ENCODE measurements around the gene APBB2.
"Not testable (repeated sequence)": the region's sequence is repeated elsewhere in the genome, so short reads cannot be mapped to it uniquely, and the experiment has no call there.

APBB2 gene

GRCh38 chr4:41076481-41076880, 137.9 kb downstream of the APBB2 start:
- H3K27me3 Mint-ChIP-seq = peaks cover 17% of the 10 kb centered on the region
- no peak overlapping the region for H3K4me3 Mint-ChIP-seq
- DNase-seq = no peak
- no peak overlapping the region for H3K27ac Mint-ChIP-seq
- no peaks in the 10 kb centered on the region for H3K36me3 Mint-ChIP-seq (ENCODE audit: low read depth)
- no peaks in the 10 kb centered on the region for H3K4me1 Mint-ChIP-seq (ENCODE audit: low read depth)
- H3K9me3 Mint-ChIP-seq = no peaks in the 10 kb centered on the region

GRCh38 chr4:41074215-41074614, 140.1 kb downstream of the APBB2 start:
- Mint-ChIP-seq H3K4me1 (ENCODE audit: low read depth) (no peaks in the 10 kb centered on the region), H3K27me3 (peaks cover 9% of the 10 kb centered on the region), H3K27ac (no peak overlapping the region), H3K36me3 (ENCODE audit: low read depth) (no peaks in the 10 kb centered on the region), H3K9me3 (no peaks in the 10 kb centered on the region), H3K4me3 (no peak overlapping the region)
- no peak for DNase-seq

GRCh38 chr4:41072021-41072777, 142.1 kb downstream of the APBB2 start:
- Mint-ChIP-seq H3K4me3 (no peak overlapping the region), H3K27ac (no peak overlapping the region), H3K27me3 (peaks cover 9% of the 10 kb centered on the region), H3K4me1 (ENCODE audit: low read depth) (no peaks in the 10 kb centered on the region), H3K9me3 (no peaks in the 10 kb centered on the region), H3K36me3 (ENCODE audit: low read depth) (no peaks in the 10 kb centered on the region)
- DNase-seq = no peak

GRCh38 chr4:41070516-41071281, 143.6 kb downstream of the APBB2 start:
- H3K36me3 Mint-ChIP-seq (ENCODE audit: low read depth) = no peaks in the 10 kb centered on the region
- no peaks in the 10 kb centered on the region for H3K9me3 Mint-ChIP-seq
- H3K4me1 Mint-ChIP-seq (ENCODE audit: low read depth) = no peaks in the 10 kb centered on the region
- no peak overlapping the region for H3K4me3 Mint-ChIP-seq
- peaks cover 2% of the 10 kb centered on the region for H3K27me3 Mint-ChIP-seq
- DNase-seq = no peak
- H3K27ac Mint-ChIP-seq = no peak overlapping the region

GRCh38 chr4:41069838-41070237, 144.5 kb downstream of the APBB2 start:
- H3K4me3 Mint-ChIP-seq = no peak overlapping the region
- no peak overlapping the region for H3K27ac Mint-ChIP-seq
- H3K27me3 Mint-ChIP-seq = peaks cover under 1% of the 10 kb centered on the region
- no peaks in the 10 kb centered on the region for H3K9me3 Mint-ChIP-seq
- no peaks in the 10 kb centered on the region for H3K36me3 Mint-ChIP-seq (ENCODE audit: low read depth)
- no peak for DNase-seq
- no peaks in the 10 kb centered on the region for H3K4me1 Mint-ChIP-seq (ENCODE audit: low read depth)

GRCh38 chr4:41069257-41069656, 145.1 kb downstream of the APBB2 start:
- no peak for DNase-seq
- Mint-ChIP-seq H3K27me3 (no peaks in the 10 kb centered on the region), H3K4me1 (ENCODE audit: low read depth) (no peaks in the 10 kb centered on the region), H3K4me3 (no peak overlapping the region), H3K27ac (no peak overlapping the region), H3K36me3 (ENCODE audit: low read depth) (no peaks in the 10 kb centered on the region), H3K9me3 (no peaks in the 10 kb centered on the region)

GRCh38 chr4:41067369-41067768, 147.0 kb downstream of the APBB2 start:
- Mint-ChIP-seq H3K36me3 (ENCODE audit: low read depth) (no peaks in the 10 kb centered on the region), H3K4me1 (ENCODE audit: low read depth) (no peaks in the 10 kb centered on the region), H3K4me3 (no peak overlapping the region), H3K9me3 (no peaks in the 10 kb centered on the region), H3K27ac (no peak overlapping the region), H3K27me3 (no peaks in the 10 kb centered on the region)
- DNase-seq = no peak

- H3K4me3 Mint-ChIP-seq = no peak overlapping the region
- no peaks in the 10 kb centered on the region for H3K4me1 Mint-ChIP-seq (ENCODE audit: low read depth)
- no peaks in the 10 kb centered on the region for H3K9me3 Mint-ChIP-seq
- no peak for DNase-seq
- H3K27ac Mint-ChIP-seq = no peak overlapping the region
- no peaks in the 10 kb centered on the region for H3K36me3 Mint-ChIP-seq (ENCODE audit: low read depth)
- H3K27me3 Mint-ChIP-seq = no peaks in the 10 kb centered on the region
Observed at GRCh38 chr4:41066049-41066448, 148.3 kb downstream of the APBB2 start.

GRCh38 chr4:41065434-41066006, 148.8 kb downstream of the APBB2 start:
- Mint-ChIP-seq H3K36me3 (ENCODE audit: low read depth) (no peaks in the 10 kb centered on the region), H3K27me3 (no peaks in the 10 kb centered on the region), H3K4me1 (ENCODE audit: low read depth) (no peaks in the 10 kb centered on the region), H3K27ac (no peak overlapping the region), H3K4me3 (no peak overlapping the region), H3K9me3 (no peaks in the 10 kb centered on the region)
- no peak for DNase-seq

- Mint-ChIP-seq H3K9me3 (no peaks in the 10 kb centered on the region), H3K4me3 (no peak overlapping the region), H3K36me3 (ENCODE audit: low read depth) (no peaks in the 10 kb centered on the region), H3K4me1 (ENCODE audit: low read depth) (no peaks in the 10 kb centered on the region), H3K27me3 (no peaks in the 10 kb centered on the region), H3K27ac (no peak overlapping the region)
- no peak for DNase-seq
Observed at GRCh38 chr4:41064953-41065352, 149.4 kb downstream of the APBB2 start.

- H3K27me3 Mint-ChIP-seq = no peaks in the 10 kb centered on the region
- H3K9me3 Mint-ChIP-seq = no peaks in the 10 kb centered on the region
- no peaks in the 10 kb centered on the region for H3K4me1 Mint-ChIP-seq (ENCODE audit: low read depth)
- H3K27ac Mint-ChIP-seq = no peak overlapping the region
- DNase-seq = no peak
- H3K36me3 Mint-ChIP-seq (ENCODE audit: low read depth) = no peaks in the 10 kb centered on the region
- H3K4me3 Mint-ChIP-seq = no peak overlapping the region
Observed at GRCh38 chr4:41061482-41062185, 152.7 kb downstream of the APBB2 start.

- no peak for DNase-seq
- Mint-ChIP-seq H3K36me3 (ENCODE audit: low read depth) (no peaks in the 10 kb centered on the region), H3K27me3 (peaks cover 3% of the 10 kb centered on the region), H3K4me1 (ENCODE audit: low read depth) (no peaks in the 10 kb centered on the region), H3K9me3 (no peaks in the 10 kb centered on the region), H3K4me3 (no peak overlapping the region), H3K27ac (no peak overlapping the region)
Observed at GRCh38 chr4:41060352-41061334, 153.7 kb downstream of the APBB2 start.

GRCh38 chr4:41059411-41059810, 154.9 kb downstream of the APBB2 start:
- H3K4me3 Mint-ChIP-seq; H3K27me3 Mint-ChIP-seq; H3K36me3 Mint-ChIP-seq (ENCODE audit: low read depth); H3K27ac Mint-ChIP-seq; DNase-seq; H3K4me1 Mint-ChIP-seq (ENCODE audit: low read depth); H3K9me3 Mint-ChIP-seq: not testable (repeated sequence)

- Mint-ChIP-seq H3K27me3 (peaks cover 7% of the 10 kb centered on the region), H3K4me3 (no peak overlapping the region), H3K36me3 (ENCODE audit: low read depth) (no peaks in the 10 kb centered on the region), H3K4me1 (ENCODE audit: low read depth) (no peaks in the 10 kb centered on the region), H3K27ac (no peak overlapping the region), H3K9me3 (no peaks in the 10 kb centered on the region)
- no peak for DNase-seq
Observed at GRCh38 chr4:41058426-41058825, 155.9 kb downstream of the APBB2 start.

Data from activated T-cell treated with anti-CD3 and anti-CD28 coated beads, Interleukin-2, amount 50 U/mL, for 24 hours (primary cell).